GM12878 (cell line): ENCODE data around the gene SASH1. TPM values are rescaled to one million over a fixed set of nuclear protein-coding genes. Genes with fewer than 3 reads are reported as not detected.

Experiments
- ATAC-seq: fragments of 200-7000 bp; cut with Tn5 transposase; 3 replicates; pipeline ENCODE4 v1.9.1; 2020; ENCODE audit warnings: mild to moderate bottlenecking, moderate library complexity
- BruUV-seq: library from RNA; stranded (reverse); fragments of 400-500 nt; replicated peaks from 2 replicates; lab custom pipeline; 2021; lab: Mats Ljungman, UMichigan
- CTCF ChIA-PET: fragments of 300-600 bp; sonication (Branson Sonifier 250); formaldehyde crosslinking; extraction: SDS; loops from one replicate; lab custom pipeline; 2021; ENCODE audit warnings: inconsistent platforms; lab: Yijun Ruan, JAX
- POLR2A ChIA-PET: fragments of 350-600 bp; formaldehyde crosslinking; extraction: SDS; loops from one replicate; lab custom pipeline; 2021; ENCODE audit warnings: inconsistent platforms; lab: Charles Lee
- RAD21 ChIA-PET: fragments of 300-600 bp; sonication (Branson Sonifier 250); formaldehyde crosslinking; loops from one replicate; lab custom pipeline; 2023; ENCODE audit warnings: antibody characterized with exemption; ENCODE audit not compliant: unreplicated experiment; lab: Charles Lee
- SMC1A ChIA-PET: fragments of 300-600 bp; sonication (Branson Sonifier 250); formaldehyde crosslinking; loops from one replicate; lab custom pipeline; 2023; ENCODE audit not compliant: unreplicated experiment, uncharacterized antibody; lab: Charles Lee
- DNase-seq: peaks from one replicate; pipeline ENCODE4 v3.0.0-alpha.2; 2011; ENCODE audit warnings: low read depth, low spot score
- FAIRE-seq: peaks from 3 replicates; lab custom pipeline; 2011; peaks lifted over from hg19 to GRCh38; lab: Jason Lieb, UNC
- H2AFZ ChIP-seq: 2 replicates; pipeline ENCODE4 v1.6.0; 2011; ENCODE audit warnings: low read depth, low read length, control low read depth; ENCODE audit not compliant: control insufficient read depth
- H3K27ac ChIP-seq: 2 replicates; pipeline ENCODE4 v1.5.1; 2011; ENCODE audit warnings: control low read depth; ENCODE audit not compliant: control insufficient read depth, insufficient read depth
- H3K27me3 ChIP-seq, 2 experiments: replicated peaks in 1 of 2; 2 replicates each; pipeline versions ENCODE4 v1.6.0 to v1.6.1; 2011; ENCODE audit warnings: low read length in 1 of 2; ENCODE audit not compliant: control insufficient read depth in 2 of 2, insufficient read depth in 2 of 2
- H3K36me3 ChIP-seq, 2 experiments: 2 replicates each; pipeline ENCODE4 v1.5.1; 2011; ENCODE audit warnings: low read length in 1 of 2; ENCODE audit not compliant: control insufficient read depth in 2 of 2, insufficient read depth in 2 of 2
- H3K4me1 ChIP-seq: 2 replicates; pipeline ENCODE4 v1.6.1; 2011; ENCODE audit warnings: mild to moderate bottlenecking, low read length, moderate library complexity, mixed read lengths; ENCODE audit not compliant: control insufficient read depth, insufficient read depth
- H3K4me2 ChIP-seq: 2 replicates; pipeline ENCODE4 v1.6.0; 2011; ENCODE audit warnings: control low read depth; ENCODE audit not compliant: control insufficient read depth, insufficient read depth
- H3K4me3 ChIP-seq: fragments of 200-600 bp; sonication (generic); 2 replicates; pipeline ENCODE4 v1.5.1; 2016
- H3K79me2 ChIP-seq: 2 replicates; pipeline ENCODE4 v1.6.0; 2011; ENCODE audit warnings: low read length; ENCODE audit not compliant: control insufficient read depth, insufficient read depth
- H3K9ac ChIP-seq: 2 replicates; pipeline ENCODE4 v1.8.0; 2011; ENCODE audit warnings: low read length, control low read depth, mixed read lengths; ENCODE audit not compliant: control insufficient read depth, insufficient read depth
- H3K9me3 ChIP-seq: replicated peaks from 3 replicates; pipeline ENCODE4 v1.5.1; 2011; ENCODE audit warnings: mild to moderate bottlenecking, low read length; ENCODE audit not compliant: control insufficient read depth, insufficient read depth
- H4K20me1 ChIP-seq: 2 replicates; pipeline ENCODE4 v1.6.0; 2011; ENCODE audit not compliant: control insufficient read depth, insufficient read depth
- CREB1 ChIP-seq: IDR thresholded peaks from 2 replicates; pipeline ENCODE4 v1.6.1; 2012; ENCODE audit warnings: low read depth, mild to moderate bottlenecking, inconsistent platforms
- DPF2 ChIP-seq: fragments of 450-650 bp; IDR thresholded peaks from 2 replicates; pipeline ENCODE4 v1.6.1; 2017; ENCODE audit warnings: mild to moderate bottlenecking
- E2F8 ChIP-seq: fragments of 450-650 bp; IDR thresholded peaks from 2 replicates; pipeline ENCODE4 v1.6.1; 2018; ENCODE audit warnings: mild to moderate bottlenecking, low read depth, moderate library complexity; ENCODE audit not compliant: partially characterized antibody
- GATAD2B ChIP-seq: fragments of 450-650 bp; conservative IDR thresholded peaks from 2 replicates; pipeline ENCODE4 v1.6.1; 2017; ENCODE audit warnings: low read depth, mild to moderate bottlenecking, moderate library complexity
- MEF2B ChIP-seq: fragments of 450-650 bp; IDR thresholded peaks from 2 replicates; pipeline ENCODE4 v1.6.1; 2018; ENCODE audit warnings: mild to moderate bottlenecking, moderate library complexity; ENCODE audit not compliant: partially characterized antibody, poor library complexity, severe bottlenecking
- MLLT1 ChIP-seq: fragments of 450-650 bp; IDR thresholded peaks from 2 replicates; pipeline ENCODE4 v1.6.1; 2016; ENCODE audit warnings: mild to moderate bottlenecking
- NFXL1 ChIP-seq: fragments of 450-650 bp; IDR thresholded peaks from 2 replicates; pipeline ENCODE4 v1.6.1; 2017; ENCODE audit warnings: antibody characterized with exemption, mild to moderate bottlenecking, borderline replicate concordance
- NR2F1 ChIP-seq: fragments of 450-650 bp; conservative IDR thresholded peaks from 2 replicates; pipeline ENCODE4 v1.6.1; 2017; ENCODE audit warnings: mild to moderate bottlenecking
- POLR2AphosphoS2 ChIP-seq: IDR thresholded peaks from 2 replicates; pipeline ENCODE4 v1.6.1; 2011; ENCODE audit warnings: low read depth, mild to moderate bottlenecking, low read length, improper control_type of control experiment, moderate library complexity
- POU2F2 ChIP-seq: IDR thresholded peaks from 3 replicates; pipeline ENCODE4 v1.6.1; 2011; ENCODE audit warnings: low read depth, mild to moderate bottlenecking, low read length, borderline replicate concordance
- RBBP5 ChIP-seq: fragments of 200-600 bp; sonication (generic); conservative IDR thresholded peaks from 2 replicates; pipeline ENCODE4 v1.6.1; 2016
- RELA ChIP-seq: fragments of 450-650 bp; IDR thresholded peaks from 2 replicates; pipeline ENCODE4 v1.8.0; 2014; ENCODE audit warnings: borderline replicate concordance; ENCODE audit not compliant: partially characterized antibody
- SMARCA5 ChIP-seq: fragments of 450-650 bp; IDR thresholded peaks from 2 replicates; pipeline ENCODE4 v1.6.1; 2017; ENCODE audit warnings: mild to moderate bottlenecking
- SMC3 ChIP-seq: IDR thresholded peaks from 2 replicates; pipeline ENCODE4 v1.6.1; 2011; ENCODE audit warnings: low read length, improper control_type of control experiment, borderline replicate concordance
- SUPT20H ChIP-seq: IDR thresholded peaks from 2 replicates; pipeline ENCODE4 v1.6.1; 2011; ENCODE audit warnings: low read depth, mild to moderate bottlenecking, low read length, moderate library complexity, borderline replicate concordance; ENCODE audit not compliant: control insufficient read depth
- ZNF217 ChIP-seq: fragments of 450-650 bp; IDR thresholded peaks from 2 replicates; pipeline ENCODE4 v1.6.1; 2017; ENCODE audit warnings: antibody characterized with exemption, mild to moderate bottlenecking
- ZSCAN29 ChIP-seq: fragments of 450-650 bp; IDR thresholded peaks from 2 replicates; pipeline ENCODE4 v1.6.1; 2017; ENCODE audit warnings: mild to moderate bottlenecking, moderate library complexity
- WGBS: methylation state at CpG from one replicate; pipeline ENCODE4 v1.1.6; 2016; ENCODE audit warnings: low lambda C conversion rate; ENCODE audit not compliant: insufficient replicate concordance, insufficient coverage; ENCODE audit errors: missing lambda C conversion rate; 5-methylcytosine and 5-hydroxymethylcytosine counted together
- in situ Hi-C: fragments of 300-500 bp; cut with MboI; formaldehyde crosslinking; loops from 9 replicates; pipeline ENCODE4 v1.14.3; 2018; ENCODE audit warnings: mixed read lengths
- intact Hi-C: fragments of 100-400 bp; cut with micrococcal nuclease; formaldehyde crosslinking; loops from one replicate; pipeline ENCODE4 v1.14.2; 2022; ENCODE audit not compliant: unreplicated experiment
- polyA plus RNA-seq, 11 experiments: library from polyadenylated mRNA; depleted of rRNA in 4 of 11; unstranded in 6 of 11; stranded (reverse) in 5 of 11; fragments of >200 nt; fragmentation: Nextera tagmentation in 4 of 11; fragmentation: Illumina TruSeq in 1 of 11; extraction: Ambion mirVana in 4 of 11; extraction: Trizol in 1 of 11; gene quantifications; 1 replicate in 1 of 11; 2 replicates in 10 of 11; pipeline versions ENCODE4 v1.2.1 to v1.2.3, GENCODE V29; 2011 to 2016; ENCODE audit warnings: inconsistent platforms in 2 of 11, missing spikeins in 2 of 11, low read depth in 1 of 11
- total RNA-seq, 4 experiments: library from RNA; depleted of rRNA in 3 of 4; stranded (reverse); fragments of >200 nt in 3 of 4; fragmentation: Illumina TruSeq in 1 of 4; extraction: Trizol in 1 of 4; gene quantifications; 2 replicates each; pipeline versions ENCODE4 v1.2.1 to v1.2.3, GENCODE V29; 2013 to 2021
- TF ChIP-seq, protein P1 (sequence below): fragments of 450-650 bp; conservative IDR thresholded peaks from 2 replicates; pipeline ENCODE4 v1.6.1; 2017; ENCODE audit warnings: mild to moderate bottlenecking, moderate library complexity

SASH1 gene
- total and polyA plus RNA-seq, 10 of the 15 experiments (the other 5 are each of a cell fraction or from before 2014, with no cell fraction given), result 0.01 to 0.73 (median 0.14) TPM; not detected in 4

DNA sequence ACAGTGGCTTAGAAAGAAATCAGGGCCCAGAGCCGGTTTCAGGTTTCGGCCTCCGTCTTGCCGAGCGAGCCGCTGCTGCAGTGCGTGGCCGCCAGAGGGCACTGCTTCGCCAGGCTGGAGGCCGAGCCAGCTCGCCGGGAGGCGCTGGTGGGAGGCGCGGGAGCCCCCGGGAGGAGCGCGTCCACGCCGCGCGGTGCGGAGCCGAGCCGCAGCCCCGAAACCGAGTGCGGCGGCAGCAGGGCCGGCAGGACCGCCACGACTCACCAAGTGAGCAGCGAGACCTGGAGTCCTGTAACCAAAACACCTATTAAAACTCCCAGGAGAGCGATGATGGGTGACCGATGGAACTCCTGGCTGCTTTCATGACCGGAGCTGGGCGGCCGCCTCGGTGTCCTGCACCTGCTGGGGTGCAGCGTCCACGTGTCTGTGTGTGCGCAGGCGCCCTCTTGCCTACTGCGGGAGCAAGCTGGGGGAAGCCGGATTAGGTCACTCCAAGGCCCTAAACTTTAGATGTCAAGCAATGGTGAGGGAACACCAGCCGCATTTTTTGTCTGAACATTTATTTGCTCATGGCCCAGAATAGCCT, 217.3 kb downstream of the SASH1 start:
- Histone ChIP-seq H2AFZ (no peak overlapping the region), H3K79me2 (no peaks in the 10 kb centered on the region), H4K20me1 (no peaks in the 10 kb centered on the region), H3K27ac (no peak overlapping the region), H3K9ac (no peak overlapping the region), H3K36me3 (no peaks in the 10 kb centered on the region), H3K4me2 (peak overlapping the region; percentile 69), H3K4me1 (no peaks in the 10 kb centered on the region), H3K27me3 (peaks cover 0 to 4% of the 10 kb centered on the region in 2 experiments; a peak in 1 of 4 replicates), H3K9me3 (no peaks in the 10 kb centered on the region; the same call in 2 of the 3 replicates), H3K4me3 (0 out of 2 replicates have a peak overlapping the region, but pooled peaks have one; percentile 39)
- ChIA-PET POLR2A (no interaction called here), RAD21 (interaction anchor here (0.6 to 1.6 kb wide), 7 partner anchors 18 to 874 kb away, joined by 3 to 10 read pairs (median 3); no protein-coding TSS in a partner anchor), SMC1A (interaction anchor here (0.6 to 1.8 kb wide), 9 partner anchors 18 to 872 kb away, joined by 3 to 5 read pairs (median 3); no protein-coding TSS in a partner anchor), CTCF (interaction anchor here (0.8 to 2.8 kb wide), 20 partner anchors 9 to 868 kb away, joined by 3 to 20 read pairs (median 3); no protein-coding TSS in a partner anchor)
- FAIRE-seq (no peak), ATAC-seq (peak; percentile 97), DNase-seq (no peak)
- WGBS, result 8% methylated on average over 46 of the region's 46 CpGs
- intact Hi-C loops (loop anchor here (1.0 to 5.0 kb wide), 3 partner anchors 142 to 462 kb away; no protein-coding TSS in a partner anchor), in situ Hi-C loops (no loop called here)
- no TSS peak for BruUV-seq
- peak; percentile 78; the same call in 1 of the 2 replicates for TF ChIP-seq SMARCA5
- no peak for TF ChIP-seq POLR2AphosphoS2
- peak; percentile 55; the same call in 1 of the 2 replicates for TF ChIP-seq DPF2
- TF ChIP-seq SUPT20H, result no peak
- TF ChIP-seq ZSCAN29, result 0 out of 2 replicates have a peak, but pooled peaks have one; percentile 37
- TF ChIP-seq MLLT1, result no peak
- peak; percentile 67 for TF ChIP-seq GATAD2B
- peak; percentile 80 for TF ChIP-seq SMC3
- no peak for TF ChIP-seq POU2F2
- TF ChIP-seq RBBP5, result no peak
- TF ChIP-seq, protein P1, sequence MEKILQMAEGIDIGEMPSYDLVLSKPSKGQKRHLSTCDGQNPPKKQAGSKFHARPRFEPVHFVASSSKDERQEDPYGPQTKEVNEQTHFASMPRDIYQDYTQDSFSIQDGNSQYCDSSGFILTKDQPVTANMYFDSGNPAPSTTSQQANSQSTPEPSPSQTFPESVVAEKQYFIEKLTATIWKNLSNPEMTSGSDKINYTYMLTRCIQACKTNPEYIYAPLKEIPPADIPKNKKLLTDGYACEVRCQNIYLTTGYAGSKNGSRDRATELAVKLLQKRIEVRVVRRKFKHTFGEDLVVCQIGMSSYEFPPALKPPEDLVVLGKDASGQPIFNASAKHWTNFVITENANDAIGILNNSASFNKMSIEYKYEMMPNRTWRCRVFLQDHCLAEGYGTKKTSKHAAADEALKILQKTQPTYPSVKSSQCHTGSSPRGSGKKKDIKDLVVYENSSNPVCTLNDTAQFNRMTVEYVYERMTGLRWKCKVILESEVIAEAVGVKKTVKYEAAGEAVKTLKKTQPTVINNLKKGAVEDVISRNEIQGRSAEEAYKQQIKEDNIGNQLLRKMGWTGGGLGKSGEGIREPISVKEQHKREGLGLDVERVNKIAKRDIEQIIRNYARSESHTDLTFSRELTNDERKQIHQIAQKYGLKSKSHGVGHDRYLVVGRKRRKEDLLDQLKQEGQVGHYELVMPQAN, result 0 out of 2 replicates have a peak, but pooled peaks have one; percentile 27
- TF ChIP-seq CREB1, result no peak
- TF ChIP-seq MEF2B, result peak; percentile 26
- 0 out of 2 replicates have a peak, but pooled peaks have one; percentile 29 for TF ChIP-seq NR2F1
- TF ChIP-seq ZNF217, result 0 out of 2 replicates have a peak, but pooled peaks have one; percentile 59
- 0 out of 2 replicates have a peak, but pooled peaks have one; percentile 43 for TF ChIP-seq NFXL1
- TF ChIP-seq E2F8, result no peak
- TF ChIP-seq RELA, result no peak
